ENCODE results near the gene MRGPRD. TPM values are rescaled to one million over a fixed set of nuclear protein-coding genes. Genes with fewer than 3 reads are reported as not detected.

MRGPRD gene
- total RNA-seq, 1 experiment from 2014 or later: not detected

DNA sequence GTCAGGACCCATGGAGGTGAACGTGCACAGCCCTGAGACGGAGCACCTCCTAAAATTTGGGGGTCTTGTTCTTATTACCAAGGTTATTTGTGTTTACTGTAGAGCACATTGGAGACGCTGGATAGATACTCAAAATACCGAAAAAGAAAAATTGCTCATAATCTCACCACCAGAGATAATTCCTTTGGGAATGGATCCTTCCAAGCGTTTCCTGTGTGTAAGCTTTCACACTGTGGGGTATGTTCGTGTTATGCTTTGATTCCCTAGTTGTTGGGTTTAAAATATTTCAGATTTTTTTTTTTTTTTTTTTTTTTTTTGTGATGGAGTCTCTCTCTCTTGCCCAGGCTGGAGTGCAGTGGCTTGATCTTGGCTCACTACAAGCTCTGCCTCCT lies 14.1 kb upstream of the MRGPRD start:
- CTCF ChIA-PET: no interaction called here
- no peak overlapping the region for H3K4me2 ChIP-seq (ENCODE audit: low read length)
- no peaks in the 10 kb centered on the region for H3K36me3 ChIP-seq (ENCODE audit: control insufficient read depth in 1 of 2, insufficient read depth in 2 of 2, low read length in 2 of 2)
- no peak overlapping the region for H3K4me3 ChIP-seq (replicated peaks in 1 of 2; ENCODE audit: low read depth in 1 of 2, low read length in 2 of 2)
- H3K9me2 ChIP-seq (ENCODE audit: insufficient read depth): no peaks in the 10 kb centered on the region
- DNase-seq (ENCODE audit: low read depth, low spot score): no peak
- H3K27me3 ChIP-seq (ENCODE audit: insufficient read depth, low read length): no peaks in the 10 kb centered on the region
- H3K4me1 ChIP-seq (ENCODE audit: control insufficient read depth in 1 of 2, insufficient read depth in 2 of 2, low read length in 2 of 2): 0 out of 4 replicates have a peak, but pooled peaks cover 0 to under 1% of the 10 kb centered on the region in 2 experiments
- BruUV-seq (replicated peaks): no TSS peak
- no peaks in the 10 kb centered on the region for H3K79me2 ChIP-seq (ENCODE audit: insufficient read depth, low read length)
- H3K9me3 ChIP-seq (ENCODE audit: control insufficient read depth in 1 of 2, insufficient read depth in 1 of 2, low read depth in 1 of 2, low read length in 2 of 2): no peaks in the 10 kb centered on the region
- no peak for TF ChIP-seq ZFX (IDR thresholded peaks at IDR 0.05)
- TF ChIP-seq, protein P1, sequence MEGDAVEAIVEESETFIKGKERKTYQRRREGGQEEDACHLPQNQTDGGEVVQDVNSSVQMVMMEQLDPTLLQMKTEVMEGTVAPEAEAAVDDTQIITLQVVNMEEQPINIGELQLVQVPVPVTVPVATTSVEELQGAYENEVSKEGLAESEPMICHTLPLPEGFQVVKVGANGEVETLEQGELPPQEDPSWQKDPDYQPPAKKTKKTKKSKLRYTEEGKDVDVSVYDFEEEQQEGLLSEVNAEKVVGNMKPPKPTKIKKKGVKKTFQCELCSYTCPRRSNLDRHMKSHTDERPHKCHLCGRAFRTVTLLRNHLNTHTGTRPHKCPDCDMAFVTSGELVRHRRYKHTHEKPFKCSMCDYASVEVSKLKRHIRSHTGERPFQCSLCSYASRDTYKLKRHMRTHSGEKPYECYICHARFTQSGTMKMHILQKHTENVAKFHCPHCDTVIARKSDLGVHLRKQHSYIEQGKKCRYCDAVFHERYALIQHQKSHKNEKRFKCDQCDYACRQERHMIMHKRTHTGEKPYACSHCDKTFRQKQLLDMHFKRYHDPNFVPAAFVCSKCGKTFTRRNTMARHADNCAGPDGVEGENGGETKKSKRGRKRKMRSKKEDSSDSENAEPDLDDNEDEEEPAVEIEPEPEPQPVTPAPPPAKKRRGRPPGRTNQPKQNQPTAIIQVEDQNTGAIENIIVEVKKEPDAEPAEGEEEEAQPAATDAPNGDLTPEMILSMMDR (IDR thresholded peaks at IDR 0.05 in 2 of 3, conservative IDR thresholded peaks at IDR 0.05 in 1 of 3; ENCODE audit: borderline replicate concordance in 1 of 3, insufficient read depth in 1 of 3, low read depth in 2 of 3, low read length in 2 of 3): no peak
- TF ChIP-seq TCF7L2 (IDR thresholded peaks at IDR 0.05; ENCODE audit: borderline replicate concordance, extremely low read depth, insufficient read depth, insufficient read length): no peak
- TF ChIP-seq ZNF274 (IDR thresholded peaks at IDR 0.05; ENCODE audit: low read depth, low read length): no peak
- no peak for TF ChIP-seq JUND (IDR thresholded peaks at IDR 0.05)
- no peak for TF ChIP-seq EZH2 (IDR thresholded peaks at IDR 0.05)
- no peak for TF ChIP-seq EZH2phosphoT487 (IDR thresholded peaks at IDR 0.05; ENCODE audit: borderline replicate concordance)
- no peak for TF ChIP-seq POLR2AphosphoS5 (IDR thresholded peaks at IDR 0.05; ENCODE audit: low read depth, low read length)
- TF ChIP-seq CEBPB (IDR thresholded peaks at IDR 0.05; ENCODE audit: low read depth): no peak
- TF ChIP-seq, protein P2, sequence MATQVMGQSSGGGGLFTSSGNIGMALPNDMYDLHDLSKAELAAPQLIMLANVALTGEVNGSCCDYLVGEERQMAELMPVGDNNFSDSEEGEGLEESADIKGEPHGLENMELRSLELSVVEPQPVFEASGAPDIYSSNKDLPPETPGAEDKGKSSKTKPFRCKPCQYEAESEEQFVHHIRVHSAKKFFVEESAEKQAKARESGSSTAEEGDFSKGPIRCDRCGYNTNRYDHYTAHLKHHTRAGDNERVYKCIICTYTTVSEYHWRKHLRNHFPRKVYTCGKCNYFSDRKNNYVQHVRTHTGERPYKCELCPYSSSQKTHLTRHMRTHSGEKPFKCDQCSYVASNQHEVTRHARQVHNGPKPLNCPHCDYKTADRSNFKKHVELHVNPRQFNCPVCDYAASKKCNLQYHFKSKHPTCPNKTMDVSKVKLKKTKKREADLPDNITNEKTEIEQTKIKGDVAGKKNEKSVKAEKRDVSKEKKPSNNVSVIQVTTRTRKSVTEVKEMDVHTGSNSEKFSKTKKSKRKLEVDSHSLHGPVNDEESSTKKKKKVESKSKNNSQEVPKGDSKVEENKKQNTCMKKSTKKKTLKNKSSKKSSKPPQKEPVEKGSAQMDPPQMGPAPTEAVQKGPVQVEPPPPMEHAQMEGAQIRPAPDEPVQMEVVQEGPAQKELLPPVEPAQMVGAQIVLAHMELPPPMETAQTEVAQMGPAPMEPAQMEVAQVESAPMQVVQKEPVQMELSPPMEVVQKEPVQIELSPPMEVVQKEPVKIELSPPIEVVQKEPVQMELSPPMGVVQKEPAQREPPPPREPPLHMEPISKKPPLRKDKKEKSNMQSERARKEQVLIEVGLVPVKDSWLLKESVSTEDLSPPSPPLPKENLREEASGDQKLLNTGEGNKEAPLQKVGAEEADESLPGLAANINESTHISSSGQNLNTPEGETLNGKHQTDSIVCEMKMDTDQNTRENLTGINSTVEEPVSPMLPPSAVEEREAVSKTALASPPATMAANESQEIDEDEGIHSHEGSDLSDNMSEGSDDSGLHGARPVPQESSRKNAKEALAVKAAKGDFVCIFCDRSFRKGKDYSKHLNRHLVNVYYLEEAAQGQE (IDR thresholded peaks at IDR 0.05; ENCODE audit: low read depth): no peak
- no peak for TF ChIP-seq POLR2A (IDR thresholded peaks at IDR 0.05; ENCODE audit: borderline replicate concordance, extremely low read depth, insufficient read depth, insufficient read length)
- no peak for TF ChIP-seq ELF1 (IDR thresholded peaks at IDR 0.05; ENCODE audit: borderline replicate concordance, low read depth)
- TF ChIP-seq, protein P3, sequence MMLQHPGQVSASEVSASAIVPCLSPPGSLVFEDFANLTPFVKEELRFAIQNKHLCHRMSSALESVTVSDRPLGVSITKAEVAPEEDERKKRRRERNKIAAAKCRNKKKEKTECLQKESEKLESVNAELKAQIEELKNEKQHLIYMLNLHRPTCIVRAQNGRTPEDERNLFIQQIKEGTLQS (IDR thresholded peaks at IDR 0.05): no peak
- TF ChIP-seq, protein P4, sequence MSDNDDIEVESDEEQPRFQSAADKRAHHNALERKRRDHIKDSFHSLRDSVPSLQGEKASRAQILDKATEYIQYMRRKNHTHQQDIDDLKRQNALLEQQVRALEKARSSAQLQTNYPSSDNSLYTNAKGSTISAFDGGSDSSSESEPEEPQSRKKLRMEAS (IDR thresholded peaks at IDR 0.05): no peak
- no peak for TF ChIP-seq EGR1 (IDR thresholded peaks at IDR 0.05; ENCODE audit: low read depth)
- POLR2A ChIA-PET: no interaction called here
- H3K27ac ChIP-seq (ENCODE audit: low read depth, low read length): no peak overlapping the region
- no peak overlapping the region for H2AFZ ChIP-seq (ENCODE audit: low read depth, low read length, poor library complexity, severe bottlenecking)
- RAD21 ChIA-PET (ENCODE audit: low non-redundant PET in 1 of 2, low total read pairs in 2 of 2, uncharacterized antibody in 2 of 2, unreplicated experiment in 2 of 2): no interaction called here
- intact Hi-C loops (cut with micrococcal nuclease): no loop called here
- ATAC-seq: no peak
- H3K9ac ChIP-seq (ENCODE audit: low read length): no peak overlapping the region
- H4K20me1 ChIP-seq (ENCODE audit: insufficient read depth): no peaks in the 10 kb centered on the region

All from HCT116 (cell line).